ENCODE data around the gene XPO1. TPM values are rescaled to one million over a fixed set of nuclear protein-coding genes. Genes with fewer than 3 reads are reported as not detected.
"Not testable (repeated sequence)": the region's sequence is repeated elsewhere in the genome, so short reads cannot be mapped to it uniquely, and the experiment has no call there.

The XPO1 gene
- total and polyA plus RNA-seq, 2 donors (not counting 3 experiments of a cell fraction or from before 2014, with no cell fraction given): 46.7 to 166 TPM

- BruUV-seq (replicated peaks); CTCF ChIA-PET; dilution Hi-C loops (cut with MboI; ENCODE audit: extremely low pct_ligation_motif_present, low sequenced_read_pairs); POLR2A ChIA-PET; H4K20me1 ChIP-seq (replicated peaks; ENCODE audit: control insufficient read depth, extremely low read depth, insufficient read depth, low read length); H3K4me2 ChIP-seq (ENCODE audit: insufficient read depth, low read length); H3K4me3 ChIP-seq (replicated peaks in 1 of 3; ENCODE audit: insufficient read depth in 1 of 3, low read depth in 1 of 3, low read length in 3 of 3); H3K79me2 ChIP-seq (ENCODE audit: control insufficient read depth, insufficient read depth, low read length); H3K4me1 ChIP-seq (ENCODE audit: control insufficient read depth, extremely low read depth, insufficient read depth, low read length); DNase-seq (ENCODE audit: low read depth, low spot score); H2AFZ ChIP-seq (ENCODE audit: low read depth, low read length); H3K9me3 ChIP-seq (replicated peaks; ENCODE audit: control insufficient read depth, insufficient read depth, low read length); H3K27ac ChIP-seq (ENCODE audit: insufficient read depth, low read depth, low read length); H3K9ac ChIP-seq (replicated peaks; ENCODE audit: extremely low read depth, insufficient read depth, low read length); FAIRE-seq; intact Hi-C loops (cut with micrococcal nuclease); H3K9me1 ChIP-seq (replicated peaks; ENCODE audit: control insufficient read depth, extremely low read depth, insufficient read depth, low read length); H3K27me3 ChIP-seq (ENCODE audit: control insufficient read depth in 2 of 2, insufficient read depth in 2 of 2, low read length in 2 of 2): not testable (repeated sequence)
- peaks cover 8 to 23% of the 10 kb centered on the region in 2 experiments for H3K36me3 ChIP-seq (ENCODE audit: control insufficient read depth in 2 of 2, extremely low read depth in 1 of 2, insufficient read depth in 2 of 2, low read length in 2 of 2)
These were observed 61.1 kb downstream of the XPO1 start for GRCh38 chr2:61476929-61477589.

- peaks cover 37% of the 10 kb centered on the region for H3K79me2 ChIP-seq (ENCODE audit: control insufficient read depth, insufficient read depth, low read length)
- DNase-seq (ENCODE audit: low read depth, low spot score) (no peak), FAIRE-seq (peak; percentile 67)
- H3K27ac ChIP-seq (ENCODE audit: insufficient read depth, low read depth, low read length): peak overlapping the region; percentile 96
- peaks cover 12% of the 10 kb centered on the region for H3K4me1 ChIP-seq (ENCODE audit: control insufficient read depth, extremely low read depth, insufficient read depth, low read length)
- dilution Hi-C loops (cut with MboI; ENCODE audit: extremely low pct_ligation_motif_present, low sequenced_read_pairs) (no loop called here), intact Hi-C loops (cut with micrococcal nuclease) (loop anchor here (1.0 to 2.0 kb wide), 4 partner anchors 12 to 295 kb away; partner anchors contain the start of gene XPO1)
- TF ChIP-seq POLR2A (IDR thresholded peaks at IDR 0.05; ENCODE audit: low read depth, low read length): peak; percentile 65
- no peak for TF ChIP-seq FOS (IDR thresholded peaks at IDR 0.05; ENCODE audit: borderline replicate concordance, insufficient read depth, low read length)
- H3K36me3 ChIP-seq (ENCODE audit: control insufficient read depth in 2 of 2, extremely low read depth in 1 of 2, insufficient read depth in 2 of 2, low read length in 2 of 2): peaks cover under 1 to 3% of the 10 kb centered on the region in 2 experiments
- peak overlapping the region; percentile 81 for H3K4me2 ChIP-seq (ENCODE audit: insufficient read depth, low read length)
- peak overlapping the region; percentile 91 for H2AFZ ChIP-seq (ENCODE audit: low read depth, low read length)
- no peaks in the 10 kb centered on the region for H3K9me1 ChIP-seq (replicated peaks; ENCODE audit: control insufficient read depth, extremely low read depth, insufficient read depth, low read length)
- H3K9ac ChIP-seq (replicated peaks; ENCODE audit: extremely low read depth, insufficient read depth, low read length): peak overlapping the region; percentile 99
- ChIA-PET POLR2A (interaction anchor here (0.7 kb wide), 2 partner anchors 61 to 295 kb away, joined by 3 to 4 read pairs; no protein-coding TSS in a partner anchor), CTCF (interaction anchor here (1.6 kb wide), 1 partner anchor 46 kb away, joined by 4 read pairs; no protein-coding TSS in a partner anchor)
- peak overlapping the region; percentile 68 to 87 (median 73) for H3K4me3 ChIP-seq (replicated peaks in 1 of 3; ENCODE audit: insufficient read depth in 1 of 3, low read depth in 1 of 3, low read length in 3 of 3)
- H4K20me1 ChIP-seq (replicated peaks; ENCODE audit: control insufficient read depth, extremely low read depth, insufficient read depth, low read length): no peaks in the 10 kb centered on the region
- no peaks in the 10 kb centered on the region for H3K27me3 ChIP-seq (ENCODE audit: control insufficient read depth in 2 of 2, insufficient read depth in 2 of 2, low read length in 2 of 2)
- BruUV-seq (replicated peaks): no TSS peak
- H3K9me3 ChIP-seq (replicated peaks; ENCODE audit: control insufficient read depth, insufficient read depth, low read length): no peaks in the 10 kb centered on the region
These were observed 66.0 kb downstream of the XPO1 start for GRCh38 chr2:61471905-61472805.
